ENCODE results near the gene LASP1NB.

The LASP1NB gene

DNA sequence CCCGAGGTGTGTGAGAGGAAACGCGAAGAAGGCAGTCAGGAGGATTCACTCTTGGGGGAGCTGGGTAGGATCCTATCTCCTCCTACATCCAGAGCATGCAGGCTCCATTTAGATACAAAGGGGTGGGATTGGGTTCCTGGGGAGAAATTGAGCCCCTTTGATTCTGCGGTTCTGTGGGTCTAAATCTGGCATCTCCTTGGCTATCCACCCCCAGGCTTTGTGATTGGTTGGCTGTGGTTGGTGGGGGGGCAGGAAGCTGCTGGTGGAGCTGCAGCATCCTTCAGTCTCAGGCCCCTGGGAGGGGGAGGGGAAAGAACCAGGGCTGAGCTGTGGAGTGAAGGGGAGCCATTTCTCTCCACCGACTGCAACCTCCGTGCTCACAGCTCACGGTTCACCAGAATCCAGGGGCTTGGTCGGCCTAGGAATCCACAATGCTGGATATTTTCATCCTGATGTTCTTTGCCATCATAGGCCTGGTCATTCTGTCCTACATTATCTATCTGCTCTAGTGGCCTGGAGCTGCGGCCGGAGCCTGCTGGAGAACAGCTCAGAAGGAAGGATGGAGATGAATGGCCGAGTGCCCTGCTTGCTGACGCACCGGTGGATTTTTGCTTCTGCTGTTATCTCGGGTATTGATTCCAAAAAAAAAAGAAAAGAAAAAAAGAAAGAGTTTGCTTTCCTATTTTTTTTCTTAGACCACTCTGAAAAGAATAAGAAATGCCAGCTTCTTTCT, at the start of gene LASP1NB:
Gene LASP1NB, plus strand, starts transcription at position 352 of the 733 bp plus-strand sequence.
- peak; percentile 22 for DNase-seq

DNA sequence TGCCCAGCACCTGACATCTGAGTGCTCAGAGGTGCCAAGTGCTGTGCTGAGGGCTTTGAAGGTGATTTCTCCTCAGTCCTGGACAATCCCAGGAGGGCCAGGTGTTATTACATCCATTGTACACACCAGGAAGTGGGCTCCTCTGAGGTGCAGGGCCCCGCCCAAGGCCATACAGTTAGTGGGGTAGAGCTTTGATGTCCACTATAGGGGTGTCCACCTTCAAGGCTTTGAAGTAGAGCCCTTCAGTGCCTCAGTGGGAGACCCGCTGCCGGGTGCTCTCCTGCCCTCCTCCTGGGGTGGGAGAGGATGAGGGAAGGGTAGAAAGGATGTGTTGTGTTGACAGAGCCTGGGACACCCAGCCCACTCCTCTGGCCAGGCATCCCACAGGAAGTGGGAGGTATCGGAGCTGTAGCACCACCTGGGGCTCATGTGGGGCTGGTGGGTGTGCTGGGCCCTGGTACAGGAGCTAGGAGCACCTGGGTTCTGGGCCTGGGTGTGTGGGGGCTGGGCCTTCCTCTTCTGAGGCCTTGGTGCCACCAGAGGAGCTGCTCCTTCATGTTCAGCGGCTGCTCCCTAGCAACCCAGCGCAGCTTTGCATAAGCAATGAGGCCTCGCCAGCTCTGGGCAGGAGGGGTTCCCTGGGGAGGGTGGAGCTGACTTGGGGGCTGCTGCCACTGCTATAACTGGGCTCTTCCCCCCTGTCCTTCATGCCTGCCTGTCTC, 48.1 kb upstream of the LASP1NB start:
- DNase-seq, result no peak

DNA sequence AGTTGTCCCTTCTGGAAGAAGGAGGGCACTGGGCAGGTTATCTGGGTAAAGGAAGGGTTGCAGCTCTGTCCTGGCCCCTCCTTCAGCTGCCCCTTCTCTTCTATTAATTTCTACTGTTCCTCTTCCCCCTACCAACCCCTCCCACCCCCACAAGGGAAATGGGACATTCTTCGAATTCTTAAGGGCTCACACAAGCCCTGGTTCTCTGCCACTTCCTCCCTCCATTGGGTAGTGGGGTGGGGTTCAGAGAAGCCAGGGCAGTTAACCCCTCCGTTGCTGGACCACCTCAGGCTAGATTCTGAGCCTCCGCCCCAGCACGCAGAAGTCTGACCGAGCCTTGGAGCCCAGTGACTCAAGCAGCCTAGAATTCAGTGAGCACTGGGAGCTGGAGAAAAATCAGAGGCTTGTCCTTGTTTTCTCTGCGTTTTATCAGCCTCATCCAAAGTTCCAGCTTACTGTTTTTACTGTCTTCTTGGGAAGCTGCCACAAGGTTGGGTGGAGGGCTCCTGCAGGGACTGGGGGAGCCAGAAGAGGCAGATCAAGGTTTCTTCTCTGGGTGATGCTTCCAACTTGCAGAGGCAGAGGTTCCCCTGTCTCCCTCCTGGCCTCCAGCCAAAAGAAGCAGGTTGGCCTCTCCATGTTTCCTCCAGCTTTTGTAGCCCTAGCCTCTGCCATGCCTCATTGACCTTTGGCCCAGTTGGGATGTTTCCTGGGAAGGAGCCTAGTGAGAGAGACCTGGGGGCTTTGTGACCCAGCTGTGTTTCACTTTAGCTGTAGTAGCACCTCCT, 45.3 kb upstream of the LASP1NB start:
- DNase-seq, result no peak

DNA sequence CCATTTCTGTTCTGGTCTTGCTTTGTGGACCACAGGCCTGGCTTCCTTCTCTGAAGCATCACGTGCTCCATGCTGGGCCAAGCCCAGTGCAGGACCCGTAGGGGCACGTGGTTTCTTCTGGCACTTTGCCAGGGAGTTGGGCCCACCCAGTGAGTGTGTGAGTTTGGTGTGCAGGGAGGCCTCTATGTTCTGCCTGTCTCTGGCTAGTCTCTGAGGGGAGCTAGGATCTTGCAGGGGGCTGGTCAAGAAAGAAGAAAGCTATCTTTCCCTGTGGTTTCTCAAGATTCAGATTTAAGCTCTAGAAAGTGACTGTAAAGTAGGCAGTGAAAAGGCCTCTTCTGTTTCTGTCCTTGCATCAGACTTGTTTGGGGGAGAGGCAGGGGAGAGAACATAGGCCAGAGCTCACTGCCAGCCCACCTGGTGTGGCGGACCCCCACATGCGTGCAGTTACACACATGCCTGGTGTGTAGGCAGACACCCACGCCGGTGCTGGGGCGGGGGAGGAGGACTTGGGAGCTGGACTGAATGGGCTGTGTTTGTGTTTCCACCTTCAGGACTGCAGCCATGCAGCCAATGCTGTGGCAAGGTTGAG, 43.7 kb upstream of the LASP1NB start:
- DNase-seq, result peak; percentile 28

DNA sequence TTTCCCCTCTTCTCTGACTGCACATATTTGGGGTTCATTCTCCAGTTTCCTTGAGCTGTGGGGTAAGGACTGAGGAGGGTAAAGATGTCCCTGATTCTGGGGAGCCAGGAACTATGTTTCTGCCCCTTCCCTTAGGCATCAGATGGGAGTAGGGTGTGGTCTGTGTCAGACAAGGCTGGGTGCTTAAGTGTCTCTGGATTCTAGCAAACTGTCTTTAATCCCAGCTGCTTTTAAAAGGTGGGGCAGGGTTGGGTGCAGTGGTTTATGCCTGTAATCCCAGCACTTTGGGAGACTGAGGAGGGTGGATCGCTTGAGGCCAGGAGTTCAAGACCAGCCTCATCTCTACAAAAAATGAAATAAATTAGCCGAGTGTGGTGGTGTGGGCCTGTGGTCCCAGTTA, 42.5 kb upstream of the LASP1NB start:
- DNase-seq, result no peak

DNA sequence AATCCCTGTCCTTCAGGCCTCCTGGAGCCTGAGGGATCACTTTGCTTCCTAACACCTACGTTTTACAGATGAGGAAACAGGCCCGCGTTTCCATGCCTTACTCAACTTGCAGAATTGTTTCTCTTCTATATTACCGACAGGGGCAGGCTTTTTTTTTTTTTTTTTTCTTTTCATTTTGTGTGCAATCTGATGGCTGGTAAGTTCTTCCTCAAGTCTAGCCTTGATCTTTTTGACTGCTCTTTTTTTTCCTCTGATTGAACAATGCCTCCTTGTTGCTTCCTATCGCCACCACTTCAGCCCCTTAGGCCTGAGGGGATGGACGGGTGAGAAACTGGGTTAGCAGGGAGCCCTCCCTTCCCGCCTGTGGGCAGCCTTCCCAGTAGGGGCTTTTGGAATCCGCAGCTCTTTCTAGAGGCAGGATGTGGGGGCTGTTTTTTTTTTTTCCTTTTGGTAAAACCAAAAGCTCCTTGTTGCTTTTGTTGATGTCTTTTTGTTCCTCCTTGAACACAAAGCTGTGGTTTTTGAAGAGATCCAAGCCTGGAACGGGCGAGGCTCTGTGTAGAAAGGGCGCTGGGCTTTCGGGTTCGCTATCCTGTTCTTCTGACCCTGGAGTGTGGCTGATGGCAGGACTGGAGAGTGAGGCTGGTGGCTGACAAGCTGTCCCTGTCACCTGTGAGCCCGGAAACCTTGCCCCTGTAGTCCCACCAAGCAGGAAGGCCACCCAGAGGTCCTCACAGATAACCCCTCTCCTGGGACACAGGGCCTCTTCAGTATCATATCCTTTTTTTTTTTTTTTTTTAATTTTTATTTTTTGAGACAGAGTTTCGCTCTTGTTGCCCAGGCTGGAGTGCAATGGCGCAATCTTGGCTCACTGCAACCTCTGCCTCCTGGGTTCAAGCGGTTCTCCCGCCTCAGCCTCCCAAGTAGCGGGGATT, 41.6 kb upstream of the LASP1NB start:
- DNase-seq, result no peak

DNA sequence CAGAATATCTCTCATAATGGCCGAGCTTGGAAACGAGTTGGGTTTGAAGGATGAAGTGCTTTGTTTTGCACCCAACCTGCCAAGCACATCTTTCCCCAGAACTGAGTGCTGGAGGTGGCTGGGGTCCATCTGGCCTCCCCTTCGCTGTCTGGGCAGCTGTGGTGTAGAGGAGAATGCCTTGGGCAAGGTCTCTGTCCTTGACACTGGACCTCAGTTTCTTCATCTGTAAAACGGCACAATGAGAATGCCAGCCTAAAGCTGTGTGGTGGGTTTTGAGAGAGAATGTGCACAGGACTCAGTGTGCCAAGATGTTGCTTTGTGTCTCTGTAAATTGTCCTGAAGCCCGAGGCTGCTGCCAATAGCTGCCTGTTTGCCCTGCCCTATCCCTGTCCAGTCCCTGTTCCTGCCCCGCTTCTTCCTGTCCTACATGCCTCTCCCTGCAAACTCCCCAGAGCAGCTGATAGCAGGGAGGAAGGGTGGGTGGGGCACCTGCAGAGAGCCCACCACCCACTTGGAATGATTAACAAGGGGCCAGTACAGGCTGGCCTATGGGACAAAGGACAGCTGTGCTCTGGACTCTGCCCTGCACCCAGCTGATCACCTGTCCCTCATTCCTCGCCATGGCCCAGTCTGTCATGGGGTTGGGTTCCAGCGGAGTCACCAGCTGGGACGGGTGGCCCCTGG, 40.2 kb upstream of the LASP1NB start:
- DNase-seq, result no peak

DNA sequence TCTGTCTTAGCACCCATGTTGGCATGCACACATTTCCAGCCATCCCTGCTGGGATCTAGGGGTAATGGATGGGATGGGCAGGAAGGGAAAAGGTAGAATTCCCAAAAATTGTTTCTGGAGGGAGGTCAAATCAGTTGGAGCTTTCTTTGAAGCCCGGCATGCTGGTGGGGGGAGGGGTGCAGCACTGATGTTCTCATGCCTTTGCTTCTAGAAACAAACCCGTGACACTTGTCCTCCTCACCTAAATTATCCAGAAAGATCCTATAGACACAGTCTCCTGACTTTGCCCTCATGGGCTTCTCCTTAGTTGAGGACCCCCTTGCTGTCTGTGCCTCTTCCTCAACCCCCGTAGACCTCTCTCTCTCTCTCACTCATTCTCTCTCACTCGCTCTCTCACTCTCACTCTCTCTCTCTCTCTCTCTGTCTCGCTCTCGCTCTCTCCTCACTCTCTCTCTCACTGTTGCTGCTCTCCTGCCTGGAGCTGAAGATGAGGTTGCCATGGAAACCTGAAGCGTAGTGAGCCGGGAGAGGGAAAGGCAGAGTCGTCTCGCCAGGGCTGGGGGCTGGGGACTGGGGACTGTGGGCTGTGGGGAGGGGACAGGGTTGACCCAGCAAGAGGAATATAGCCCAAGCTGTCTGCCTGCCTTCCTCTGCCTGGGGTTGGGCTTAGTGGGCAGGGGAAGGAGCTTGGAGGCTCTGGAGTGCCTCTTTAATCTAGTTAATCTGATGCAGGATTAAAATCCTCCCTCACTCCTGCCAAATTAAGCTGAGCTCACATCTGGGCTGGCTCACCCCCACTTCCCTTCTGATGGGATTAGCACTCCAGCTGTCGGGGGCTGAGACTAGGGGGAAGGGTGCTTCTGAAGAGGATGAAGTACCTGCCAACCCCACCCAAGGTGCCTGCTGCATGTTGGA, 39.4 kb upstream of the LASP1NB start:
- DNase-seq, result no peak

DNA sequence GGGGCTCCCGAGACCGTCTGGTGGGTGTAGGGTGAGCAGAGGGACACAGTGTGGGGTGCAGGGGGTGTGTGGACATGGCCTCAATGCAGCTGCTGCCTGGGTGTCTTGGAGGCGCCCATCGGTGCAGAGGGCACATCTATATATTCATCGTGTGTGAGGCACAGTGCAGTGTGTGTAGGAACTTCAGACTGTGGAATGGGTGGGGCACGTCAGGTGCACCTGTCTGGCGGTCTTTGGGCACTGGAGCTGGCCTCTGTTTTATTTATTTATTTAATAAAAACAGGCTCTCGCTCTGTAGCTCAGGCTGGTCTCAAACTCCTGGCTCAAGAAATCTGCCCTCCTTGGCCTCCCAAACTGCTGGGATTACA, 38.8 kb upstream of the LASP1NB start:
- DNase-seq, result no peak

DNA sequence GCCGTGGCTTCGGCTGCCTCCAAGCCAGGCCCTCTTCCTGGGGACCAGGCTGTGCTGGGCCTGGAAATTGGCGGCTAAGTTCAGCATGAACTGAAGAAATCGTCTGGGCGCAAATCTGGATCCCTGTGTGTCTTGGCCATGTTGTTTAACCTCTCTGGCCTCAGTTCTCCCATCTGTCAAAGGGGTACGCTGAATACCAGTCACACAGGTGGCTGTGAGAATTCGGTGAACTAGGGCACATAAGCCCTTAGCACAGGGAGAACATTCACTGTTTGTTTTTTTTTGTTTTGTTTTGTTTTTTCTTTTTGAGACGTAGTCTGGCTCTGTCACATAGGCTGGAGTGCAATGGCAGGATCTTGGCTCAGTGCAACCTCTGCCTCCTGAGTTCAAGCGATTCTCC, 36.6 kb upstream of the LASP1NB start:
- DNase-seq, result no peak

DNA sequence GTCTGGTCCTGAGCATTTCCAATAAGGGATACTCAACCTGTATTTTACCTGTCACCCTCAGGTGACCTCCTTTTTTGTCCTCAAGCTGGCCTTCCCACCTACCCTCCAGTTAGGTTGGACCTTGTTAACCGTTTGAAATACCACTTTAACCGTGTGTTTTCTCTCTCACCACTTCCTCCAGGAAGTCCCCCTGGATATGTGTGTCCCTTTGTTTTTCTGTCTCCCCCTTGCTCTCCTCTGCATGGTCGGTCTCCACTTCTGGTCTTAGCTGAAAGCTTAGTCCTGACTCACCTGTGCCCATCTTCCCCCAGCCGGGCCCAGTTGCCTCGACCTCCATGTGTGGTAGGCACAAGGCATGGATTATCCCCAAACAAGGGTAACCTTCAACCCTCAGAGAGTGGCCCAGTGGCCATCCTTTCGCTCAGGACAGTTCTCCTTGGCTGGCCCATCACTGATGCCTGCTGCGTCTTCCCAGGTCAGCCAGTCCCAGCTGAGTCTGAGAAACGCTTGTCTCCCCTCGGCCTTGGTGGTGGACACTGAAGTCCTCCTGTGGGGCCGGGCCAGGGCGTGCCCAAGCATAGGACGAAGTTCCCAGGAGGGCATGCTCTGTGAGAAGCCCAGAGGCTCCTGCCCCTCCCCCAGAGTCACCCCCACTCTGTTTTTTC, 35.5 kb upstream of the LASP1NB start:
- no peak for DNase-seq

DNA sequence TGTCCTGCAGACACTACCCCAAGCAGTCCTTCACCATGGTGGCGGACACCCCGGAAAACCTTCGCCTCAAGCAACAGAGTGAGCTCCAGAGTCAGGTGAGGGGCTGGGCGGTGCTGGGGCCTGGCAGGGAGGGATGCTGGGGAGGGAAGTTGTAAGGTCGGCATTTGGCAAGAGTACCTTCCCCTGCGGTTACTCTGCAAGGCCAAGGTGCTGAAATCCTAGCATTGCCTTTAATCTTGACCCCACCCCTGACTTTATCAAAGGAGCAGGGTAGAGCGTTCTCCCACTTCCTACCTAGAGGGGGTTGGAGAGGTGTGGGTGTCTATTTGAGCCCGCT, 35.0 kb upstream of the LASP1NB start:
- DNase-seq, result peak; percentile 13

DNA sequence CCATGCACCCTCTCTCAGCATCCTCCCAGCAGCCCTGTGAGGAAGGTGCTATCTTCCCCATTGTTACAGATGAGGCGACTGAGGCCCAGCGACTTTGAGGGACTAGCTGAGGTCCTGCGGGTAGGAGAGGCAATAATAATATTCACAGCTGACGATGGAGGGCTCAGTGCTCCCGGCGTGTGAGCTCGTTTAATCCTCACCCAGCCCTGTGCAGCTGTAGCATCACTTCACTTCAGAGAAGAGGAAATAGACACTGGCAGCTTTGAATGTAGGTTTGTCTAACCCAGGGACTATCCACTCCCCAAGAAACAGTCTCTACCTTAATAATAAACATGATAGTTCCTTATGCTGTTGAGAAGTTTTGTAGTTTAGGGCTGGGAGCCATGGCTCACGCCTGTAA, 34.0 kb upstream of the LASP1NB start:
- DNase-seq, result no peak

DNA sequence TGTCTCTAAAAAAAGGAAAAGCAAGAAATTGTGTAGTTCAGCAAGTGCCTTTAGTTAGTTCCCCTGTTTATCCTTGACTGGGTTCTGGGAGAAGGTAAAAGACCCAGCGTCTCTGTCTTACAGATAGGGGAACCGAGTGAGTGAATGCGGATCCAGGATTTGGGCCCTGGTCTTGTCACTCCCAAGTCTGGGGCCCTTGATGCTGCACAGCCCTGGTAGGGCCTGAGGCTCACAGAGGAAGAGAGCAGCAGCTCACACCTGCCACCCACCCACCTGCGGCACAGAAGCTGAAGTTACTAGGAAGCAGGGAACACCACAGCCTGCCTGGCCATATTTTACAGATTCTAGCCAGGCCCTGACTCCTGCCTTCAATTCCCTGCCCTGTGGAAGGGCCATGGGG, 33.3 kb upstream of the LASP1NB start:
- DNase-seq, result no peak

DNA sequence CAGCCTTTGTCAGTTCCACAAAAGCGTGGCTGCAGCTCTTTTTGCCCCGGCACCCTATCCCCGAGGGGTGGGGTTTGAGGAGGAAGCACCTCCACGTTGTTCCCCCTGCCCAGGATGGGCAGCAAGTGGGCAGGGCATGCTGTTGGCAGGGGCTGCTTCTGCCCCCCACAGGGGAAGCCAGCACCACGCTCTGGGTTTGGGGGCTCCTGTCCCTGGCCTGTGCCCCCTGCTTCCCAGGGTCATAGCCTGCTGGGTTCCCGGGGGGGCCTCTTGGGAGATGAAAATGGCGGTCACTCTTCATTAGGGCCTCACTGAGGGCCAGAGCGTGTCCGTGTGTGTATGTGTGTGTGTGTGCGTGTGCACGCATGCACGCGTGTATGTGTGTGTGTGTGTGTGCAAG, 32.8 kb upstream of the LASP1NB start:
- DNase-seq, result no peak

DNA sequence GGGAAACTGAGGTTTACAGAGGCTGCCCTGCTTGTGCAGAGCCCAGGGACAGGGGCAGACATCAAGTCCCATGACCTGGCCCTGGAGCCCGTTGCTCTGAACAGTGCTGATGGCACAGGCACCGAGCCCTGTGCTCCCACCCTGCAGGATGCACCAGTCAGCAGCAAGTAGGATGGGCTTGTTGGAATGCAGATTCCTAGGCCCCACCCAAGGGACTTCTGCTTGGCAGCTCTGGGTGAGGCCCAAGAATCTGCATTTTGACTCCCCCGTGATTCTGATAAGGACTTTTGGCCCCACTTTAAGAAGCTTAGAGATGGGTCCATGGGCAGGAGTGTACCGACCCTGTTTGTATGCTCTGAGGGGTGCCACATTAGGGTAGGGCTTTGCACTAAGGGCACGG, 32.3 kb upstream of the LASP1NB start:
- no peak for DNase-seq

DNA sequence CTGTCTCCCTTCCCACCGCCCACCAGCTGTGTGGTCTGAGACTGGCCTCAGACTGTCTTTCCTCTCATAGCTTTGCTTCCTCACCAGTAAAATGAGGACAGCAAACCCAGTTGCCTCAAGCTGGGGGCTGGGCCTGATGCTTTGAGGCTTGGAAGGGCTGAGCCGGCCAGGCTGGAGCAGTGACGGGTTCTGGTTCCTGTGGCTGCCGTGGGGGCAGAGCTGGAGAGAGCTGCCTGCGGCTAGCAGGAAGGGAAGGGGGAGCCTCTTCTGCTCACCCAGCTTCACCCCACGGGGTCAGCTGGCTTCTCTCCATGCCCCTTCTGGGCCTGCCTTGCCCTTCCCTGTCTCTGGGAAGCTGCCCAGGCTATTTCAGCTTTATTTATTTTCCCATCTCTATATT, 31.8 kb upstream of the LASP1NB start:
- peak; percentile 60 for DNase-seq

DNA sequence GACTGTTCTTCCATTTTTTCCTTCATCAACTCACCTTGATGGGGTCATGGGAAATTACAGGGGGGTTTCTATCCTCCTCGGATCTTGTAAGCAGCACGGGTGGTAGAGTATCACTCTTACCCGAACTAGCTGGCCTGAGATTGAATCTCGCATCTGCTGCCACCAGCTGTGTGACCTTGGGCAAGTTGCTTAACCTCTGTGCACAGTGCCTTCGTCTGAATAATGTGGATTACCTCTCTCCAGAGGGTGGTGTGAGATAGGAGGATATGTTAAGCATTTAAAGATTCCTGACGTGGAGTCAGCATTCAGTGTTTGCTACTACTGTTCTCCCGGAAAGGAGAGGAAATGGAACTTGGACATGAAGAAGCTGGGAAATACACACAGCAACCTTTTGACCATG, 31.1 kb upstream of the LASP1NB start:
- DNase-seq, result no peak

DNA sequence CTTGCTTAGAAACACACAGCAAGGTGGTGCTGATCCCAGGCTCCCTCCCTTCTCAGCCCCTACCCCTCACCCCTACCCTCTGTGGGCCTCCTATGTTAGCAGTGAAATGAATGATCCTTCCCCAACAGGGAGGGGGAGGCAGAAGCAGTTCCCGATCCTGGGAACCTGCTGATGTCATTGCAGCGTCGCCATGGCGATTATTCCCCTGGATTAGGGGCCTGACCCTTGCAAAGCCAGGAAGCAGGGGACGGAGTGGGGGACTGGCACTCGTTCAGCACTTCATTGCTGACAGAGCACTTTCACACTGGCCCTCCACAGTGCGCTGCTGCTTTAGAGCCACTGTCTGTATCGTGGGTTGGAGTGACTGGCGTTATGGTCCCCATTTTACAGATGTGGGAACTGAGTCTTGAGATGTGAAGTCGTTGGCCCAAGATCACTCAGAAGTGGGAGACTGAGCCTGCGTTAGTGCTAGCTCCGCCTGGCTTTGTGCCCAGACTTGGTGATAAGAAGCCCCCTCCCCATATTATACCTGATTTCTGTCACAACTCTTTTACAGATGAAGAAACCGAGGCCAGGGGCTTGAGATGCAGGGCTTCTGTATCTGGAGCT, 29.0 kb upstream of the LASP1NB start:
- no peak for DNase-seq

DNA sequence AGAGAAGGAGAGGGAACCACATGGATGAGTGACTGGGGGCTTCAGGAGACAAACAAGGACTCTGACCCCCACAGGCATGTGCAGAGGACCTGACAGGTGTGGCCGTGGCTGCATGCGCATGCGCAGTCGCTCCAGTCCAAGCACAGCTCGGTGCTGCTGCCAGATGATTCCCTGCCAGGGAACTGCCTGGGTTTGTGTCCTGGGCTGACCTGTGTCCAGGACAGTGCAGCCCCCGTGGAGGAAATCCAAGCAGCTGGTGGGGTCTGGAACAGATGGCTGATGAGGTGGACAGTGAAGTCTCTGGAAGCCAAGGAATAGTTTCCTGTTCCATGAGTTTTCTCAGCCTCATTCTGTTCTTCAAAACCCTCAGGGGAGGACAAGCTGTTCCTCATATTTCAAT, 28.2 kb upstream of the LASP1NB start:
- no peak for DNase-seq

All from activated CD4-positive, alpha-beta T cell treated with anti-CD3 and anti-CD28 coated beads, Interleukin-2, Interleukin-6, amounts not matched to agents 100 ng/mL and 50 ng/mL, durations not matched to agents 16 hours and 8 hours (primary cell).